Measurements from ENCODE around the gene SFXN4.

Gene SFXN4

GRCh38 chr10:119201233-119201632 lies 35.7 kb upstream of the SFXN4 start:
- TF ChIP-seq CTCF (conservative IDR thresholded peaks at IDR 0.05): no peak
- H3K27ac ChIP-seq: no peak overlapping the region

- TF ChIP-seq CTCF (conservative IDR thresholded peaks at IDR 0.05): peak; percentile 83
- no peak overlapping the region for H3K27ac ChIP-seq
Measured at GRCh38 chr10:119199231-119199992, 33.9 kb upstream of the SFXN4 start.

GRCh38 chr10:119198438-119198837 lies 32.9 kb upstream of the SFXN4 start:
- no peak; the same call in 1 of the 2 replicates for TF ChIP-seq CTCF (conservative IDR thresholded peaks at IDR 0.05)
- no peak overlapping the region for H3K27ac ChIP-seq

- H3K27ac ChIP-seq: no peak overlapping the region
- TF ChIP-seq CTCF (conservative IDR thresholded peaks at IDR 0.05): no peak
Measured at GRCh38 chr10:119197921-119198320, 32.4 kb upstream of the SFXN4 start.

GRCh38 chr10:119191881-119192280 lies 26.4 kb upstream of the SFXN4 start:
- no peak for TF ChIP-seq CTCF (conservative IDR thresholded peaks at IDR 0.05)
- H3K27ac ChIP-seq: no peak overlapping the region

- no peak for TF ChIP-seq CTCF (conservative IDR thresholded peaks at IDR 0.05)
- no peak overlapping the region for H3K27ac ChIP-seq
Measured at GRCh38 chr10:119190954-119191785, 25.7 kb upstream of the SFXN4 start.

GRCh38 chr10:119190353-119190752 lies 24.8 kb upstream of the SFXN4 start:
- H3K27ac ChIP-seq: no peak overlapping the region
- TF ChIP-seq CTCF (conservative IDR thresholded peaks at IDR 0.05): no peak

All from VCaP (cell line).